ENCODE measurements around the gene PTMS.

PTMS gene

DNA sequence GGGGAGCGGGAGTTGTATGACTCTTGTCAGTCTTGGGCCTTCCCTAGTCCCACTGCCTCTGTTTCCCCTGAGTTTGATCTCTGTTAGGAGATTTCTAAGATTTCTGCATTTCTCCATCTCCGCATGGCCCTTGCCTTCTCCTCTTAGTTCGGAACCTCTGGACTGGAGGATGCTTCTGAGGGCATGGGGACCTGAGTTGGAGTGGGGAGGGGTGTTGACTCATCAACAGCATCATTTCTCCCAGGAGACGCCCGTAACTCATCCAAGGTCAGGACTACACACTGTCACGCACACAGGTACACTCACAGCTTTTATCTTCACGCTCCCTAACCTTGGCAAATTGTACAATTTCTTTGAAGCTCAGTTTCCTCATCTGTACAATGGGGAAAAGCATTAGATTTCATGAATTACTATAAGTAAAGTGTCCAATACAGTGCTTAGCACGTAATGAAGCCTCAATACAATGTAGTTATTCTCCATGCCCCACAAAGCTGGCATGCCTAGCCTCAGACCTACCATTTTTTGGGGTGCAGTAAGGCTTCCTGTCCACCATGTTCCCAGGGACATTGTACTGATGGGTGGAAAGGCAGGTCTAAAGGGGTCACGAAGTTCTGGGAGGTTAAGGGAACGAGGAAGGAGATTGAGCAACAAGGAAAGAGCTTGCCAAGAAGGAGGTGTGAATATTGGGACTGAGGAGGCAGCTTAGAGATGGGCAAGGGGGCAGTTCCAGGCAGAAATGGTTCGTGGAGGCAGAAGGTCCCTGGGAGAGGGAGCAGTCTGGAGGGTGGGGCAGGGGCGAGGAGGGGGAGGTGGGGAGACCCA, 5.6 kb downstream of the PTMS start:
- no peak for DNase-seq (ENCODE audit: low read depth)

DNA sequence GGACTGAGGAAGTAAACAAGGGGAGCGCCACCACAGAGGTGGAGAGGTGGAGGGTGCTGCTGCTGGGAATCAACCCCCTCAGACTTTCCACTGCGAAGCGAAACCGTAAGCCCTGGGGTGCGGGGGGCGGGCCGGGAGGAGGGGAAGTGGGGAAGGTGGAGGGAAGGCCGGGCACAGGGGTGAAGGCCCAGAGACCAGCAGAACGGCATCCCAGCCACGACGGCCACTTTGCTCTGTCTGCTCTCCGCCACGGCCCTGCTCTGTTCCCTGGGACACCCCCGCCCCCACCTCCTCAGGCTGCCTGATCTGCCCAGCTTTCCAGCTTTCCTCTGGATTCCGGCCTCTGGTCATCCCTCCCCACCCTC, 6.2 kb downstream of the PTMS start, which contains the start of gene LAG3:
LAG3 (plus strand) TSS at position 190 of the 365 bp plus-strand sequence. CDS start 333 bp downstream, outside the sequence.
- DNase-seq (ENCODE audit: low read depth): peak; percentile 37

DNA sequence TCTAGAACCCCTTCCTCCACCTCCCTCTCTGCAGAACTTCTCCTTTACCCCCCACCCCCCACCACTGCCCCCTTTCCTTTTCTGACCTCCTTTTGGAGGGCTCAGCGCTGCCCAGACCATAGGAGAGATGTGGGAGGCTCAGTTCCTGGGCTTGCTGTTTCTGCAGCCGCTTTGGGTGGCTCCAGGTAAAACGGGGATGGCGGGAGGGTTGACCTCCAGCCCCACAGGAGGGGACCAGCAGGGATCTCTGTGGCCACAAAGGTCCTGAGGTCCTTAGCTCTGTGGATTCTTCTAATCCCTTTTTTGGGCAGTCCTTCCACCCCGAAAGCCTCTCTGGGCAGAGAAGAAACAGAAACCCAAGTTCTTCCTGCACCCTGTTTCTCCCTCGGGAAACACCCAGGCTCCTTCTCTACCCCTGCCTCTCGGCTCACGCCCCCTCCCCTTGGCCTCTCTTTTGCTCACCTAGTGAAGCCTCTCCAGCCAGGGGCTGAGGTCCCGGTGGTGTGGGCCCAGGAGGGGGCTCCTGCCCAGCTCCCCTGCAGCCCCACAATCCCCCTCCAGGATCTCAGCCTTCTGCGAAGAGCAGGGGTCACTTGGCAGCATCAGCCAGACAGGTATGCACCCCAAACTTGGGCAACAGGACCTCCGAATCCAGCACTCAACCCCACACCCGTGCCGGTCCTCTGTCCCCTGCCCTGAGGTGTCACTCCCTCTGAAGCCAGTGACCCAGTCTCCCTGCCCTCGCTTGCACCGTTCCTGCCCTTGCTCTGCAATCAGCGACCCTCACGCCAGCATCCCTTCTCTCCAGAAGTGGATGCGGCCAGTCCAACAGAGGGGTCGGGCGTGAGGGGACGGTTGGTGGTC, 6.8 kb downstream of the PTMS start:
- no peak for DNase-seq (ENCODE audit: low read depth)

DNA sequence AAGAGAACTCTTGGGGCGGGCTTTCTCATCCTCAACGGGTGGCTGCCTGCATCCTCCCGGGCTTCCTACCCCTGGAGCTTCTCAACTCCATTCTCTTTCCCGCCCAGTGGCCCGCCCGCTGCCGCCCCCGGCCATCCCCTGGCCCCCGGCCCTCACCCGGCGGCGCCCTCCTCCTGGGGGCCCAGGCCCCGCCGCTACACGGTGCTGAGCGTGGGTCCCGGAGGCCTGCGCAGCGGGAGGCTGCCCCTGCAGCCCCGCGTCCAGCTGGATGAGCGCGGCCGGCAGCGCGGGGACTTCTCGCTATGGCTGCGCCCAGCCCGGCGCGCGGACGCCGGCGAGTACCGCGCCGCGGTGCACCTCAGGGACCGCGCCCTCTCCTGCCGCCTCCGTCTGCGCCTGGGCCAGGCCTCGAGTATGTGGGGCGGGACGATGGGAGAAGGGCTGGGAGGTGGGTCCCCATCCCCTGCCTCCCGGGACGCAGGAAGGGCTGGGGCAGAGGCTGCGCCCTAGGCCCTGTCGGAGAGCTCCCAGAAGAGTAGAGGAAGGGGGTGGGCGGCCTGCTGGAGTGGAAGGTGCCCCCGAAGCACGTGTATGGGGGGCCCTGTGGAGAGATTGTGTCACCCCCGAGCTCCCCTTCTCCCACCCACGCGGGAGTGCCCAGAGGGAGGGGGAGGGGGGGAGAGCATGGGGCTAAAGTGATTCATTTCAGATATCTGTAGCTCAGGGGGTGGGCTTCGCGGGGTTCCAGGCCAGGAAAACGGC, 7.6 kb downstream of the PTMS start:
- DNase-seq (ENCODE audit: low read depth): peak; percentile 49

DNA sequence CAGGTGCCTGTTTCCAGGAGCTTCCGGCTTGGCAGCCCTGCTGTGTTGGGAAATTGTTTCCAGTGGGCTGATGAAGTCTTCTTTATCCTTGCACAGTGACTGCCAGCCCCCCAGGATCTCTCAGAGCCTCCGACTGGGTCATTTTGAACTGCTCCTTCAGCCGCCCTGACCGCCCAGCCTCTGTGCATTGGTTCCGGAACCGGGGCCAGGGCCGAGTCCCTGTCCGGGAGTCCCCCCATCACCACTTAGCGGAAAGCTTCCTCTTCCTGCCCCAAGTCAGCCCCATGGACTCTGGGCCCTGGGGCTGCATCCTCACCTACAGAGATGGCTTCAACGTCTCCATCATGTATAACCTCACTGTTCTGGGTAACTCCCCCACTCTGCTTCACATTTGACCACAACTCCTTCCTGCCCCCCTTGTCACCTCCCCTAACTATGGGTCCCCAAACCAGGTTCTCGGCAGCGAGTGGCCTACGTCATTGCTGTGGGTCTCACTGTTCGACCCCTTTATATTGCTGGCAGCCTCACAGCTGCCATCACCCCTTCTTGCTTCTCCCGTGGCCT, 8.4 kb downstream of the PTMS start:
- DNase-seq (ENCODE audit: low read depth): no peak

DNA sequence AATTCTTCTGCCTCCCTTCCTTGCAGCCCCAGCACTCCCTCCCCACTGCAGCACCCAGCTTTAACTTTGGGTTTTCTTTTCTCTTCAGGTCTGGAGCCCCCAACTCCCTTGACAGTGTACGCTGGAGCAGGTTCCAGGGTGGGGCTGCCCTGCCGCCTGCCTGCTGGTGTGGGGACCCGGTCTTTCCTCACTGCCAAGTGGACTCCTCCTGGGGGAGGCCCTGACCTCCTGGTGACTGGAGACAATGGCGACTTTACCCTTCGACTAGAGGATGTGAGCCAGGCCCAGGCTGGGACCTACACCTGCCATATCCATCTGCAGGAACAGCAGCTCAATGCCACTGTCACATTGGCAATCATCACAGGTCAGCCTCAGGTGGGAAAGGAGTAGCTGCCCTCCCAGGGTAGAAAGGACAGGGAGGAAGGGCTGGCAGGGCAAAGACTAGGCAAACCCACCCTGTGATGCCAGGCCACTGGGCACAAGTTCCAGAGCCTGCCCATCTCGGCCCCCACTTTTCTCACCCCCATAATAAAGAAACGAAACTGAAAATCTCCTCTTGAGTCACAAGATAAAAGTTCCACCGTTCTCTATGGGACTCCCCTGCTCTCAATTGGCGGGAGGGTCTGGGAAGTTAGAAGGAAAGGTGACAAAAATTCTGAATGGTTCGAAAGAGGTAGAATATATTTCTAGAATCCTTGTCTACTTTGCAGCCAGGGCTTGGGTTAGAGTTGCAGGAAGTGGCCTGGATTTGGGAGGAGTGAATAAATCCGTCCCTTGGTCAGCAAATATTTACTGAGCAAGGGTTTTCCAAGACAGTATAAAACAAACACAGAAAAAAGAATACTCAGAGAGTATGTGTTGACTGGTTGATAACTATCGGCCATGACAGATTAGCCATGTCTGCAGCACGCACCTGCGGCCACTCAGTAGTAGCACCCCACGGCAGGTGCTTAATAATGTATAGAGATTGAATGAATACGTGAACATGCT, 9.3 kb downstream of the PTMS start:
- DNase-seq (ENCODE audit: low read depth): no peak

DNA sequence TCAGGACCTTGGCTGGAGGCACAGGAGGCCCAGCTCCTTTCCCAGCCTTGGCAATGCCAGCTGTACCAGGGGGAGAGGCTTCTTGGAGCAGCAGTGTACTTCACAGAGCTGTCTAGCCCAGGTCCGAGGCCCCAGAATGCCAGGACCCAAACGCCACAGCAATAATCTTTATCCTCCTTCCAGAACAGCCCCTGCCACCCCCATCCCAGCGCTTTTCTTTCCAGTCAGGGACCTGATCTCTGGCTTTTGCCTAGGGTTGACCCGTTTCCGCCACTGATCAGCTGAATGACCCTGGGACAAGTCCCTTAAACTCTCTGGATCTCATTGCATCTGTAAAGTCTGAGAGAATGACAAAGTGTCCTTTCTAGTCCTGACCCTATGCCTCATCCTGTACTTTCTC, 11.2 kb downstream of the PTMS start:
- DNase-seq (ENCODE audit: low read depth): no peak

DNA sequence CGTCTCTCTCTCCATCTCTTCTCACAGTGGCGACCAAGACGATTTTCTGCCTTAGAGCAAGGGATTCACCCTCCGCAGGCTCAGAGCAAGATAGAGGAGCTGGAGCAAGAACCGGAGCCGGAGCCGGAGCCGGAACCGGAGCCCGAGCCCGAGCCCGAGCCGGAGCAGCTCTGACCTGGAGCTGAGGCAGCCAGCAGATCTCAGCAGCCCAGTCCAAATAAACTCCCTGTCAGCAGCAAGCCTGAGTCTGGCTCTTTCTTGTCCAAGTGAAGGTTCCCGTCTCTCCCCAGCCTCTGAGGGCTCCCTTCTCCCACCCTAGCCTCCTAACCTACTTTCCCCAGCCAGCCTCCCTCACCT, 12.0 kb downstream of the PTMS start:
- DNase-seq (ENCODE audit: low read depth): no peak

DNA sequence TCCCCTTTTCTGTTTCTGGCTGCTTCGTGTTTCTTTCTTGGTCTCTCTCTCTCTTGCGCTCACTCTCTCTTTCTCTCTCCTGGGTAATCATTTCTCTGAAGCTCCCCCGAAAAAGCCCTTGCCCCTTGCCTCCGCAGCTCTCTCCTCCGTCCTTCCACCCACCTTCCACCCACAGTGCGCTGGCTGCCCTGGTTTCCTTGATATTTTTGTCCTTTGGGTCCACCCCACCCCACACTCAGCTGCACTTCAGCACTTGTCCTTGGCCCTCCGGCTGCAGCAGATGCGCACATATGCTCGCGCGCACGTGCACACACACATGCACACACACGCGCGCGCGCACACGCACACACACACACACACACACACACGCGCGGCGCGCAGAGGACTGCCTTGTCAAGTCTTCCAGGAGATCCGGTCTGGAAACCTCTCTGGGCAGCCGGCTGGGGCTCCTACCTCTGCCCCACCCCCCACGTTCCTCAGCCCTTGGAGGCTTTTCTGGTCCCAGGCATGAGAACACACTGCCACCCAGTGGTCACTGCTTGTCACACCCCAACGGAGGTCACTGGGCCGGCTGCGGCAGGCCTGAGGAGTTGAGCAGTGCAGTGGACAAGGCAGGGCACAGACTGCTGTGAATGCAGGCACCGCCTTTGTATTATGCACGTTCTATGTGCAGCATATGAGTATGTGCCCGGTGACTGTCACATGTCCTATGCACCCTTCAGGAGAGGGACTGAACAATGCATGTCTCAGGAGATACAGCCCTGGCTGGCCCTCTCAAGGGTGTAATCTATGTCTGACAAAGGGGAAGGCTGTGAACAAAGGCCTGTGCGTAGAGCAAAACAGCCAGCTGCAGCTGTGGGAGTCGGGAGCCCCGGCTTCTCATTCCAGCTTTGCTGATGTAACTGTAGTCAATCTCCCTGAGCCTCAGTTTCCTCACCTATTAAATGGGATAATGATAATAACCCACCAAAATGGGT, 12.7 kb downstream of the PTMS start:
- peak; percentile 79 for DNase-seq (ENCODE audit: low read depth)

DNA sequence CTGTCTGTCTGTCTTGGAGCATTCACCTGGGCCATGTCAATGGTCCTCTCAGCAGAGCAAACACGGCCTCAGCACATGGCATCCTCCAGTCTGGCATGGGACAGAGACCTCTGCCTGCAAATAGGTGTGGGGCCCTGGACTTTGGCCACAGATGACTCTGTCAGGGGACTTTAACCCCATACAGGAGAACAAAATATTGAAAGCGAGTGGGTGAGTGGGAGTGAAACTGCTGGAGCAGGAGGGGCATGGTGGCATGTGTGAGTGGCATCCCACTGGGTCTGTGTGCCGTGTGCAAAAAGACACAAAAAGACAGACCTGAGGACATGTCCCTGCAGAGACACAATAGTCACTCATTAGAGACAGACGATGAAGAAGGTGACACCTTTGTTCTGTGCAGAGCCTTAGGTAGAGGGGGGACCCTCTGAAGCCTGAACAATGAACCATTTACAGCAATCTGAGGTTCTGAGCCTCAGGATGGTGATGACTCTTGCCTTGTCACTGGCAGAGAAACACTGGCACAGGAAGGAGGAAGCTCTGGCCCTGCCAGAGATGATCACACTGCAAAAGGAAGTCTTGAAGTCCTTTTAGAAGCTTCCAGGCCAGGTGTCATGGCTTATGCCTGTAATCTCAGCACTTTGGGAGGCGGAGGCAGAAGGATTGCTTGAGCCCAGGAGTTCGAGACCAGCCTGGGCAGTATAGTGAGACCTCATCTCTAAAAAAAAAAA, 13.7 kb downstream of the PTMS start:
- DNase-seq (ENCODE audit: low read depth): no peak

DNA sequence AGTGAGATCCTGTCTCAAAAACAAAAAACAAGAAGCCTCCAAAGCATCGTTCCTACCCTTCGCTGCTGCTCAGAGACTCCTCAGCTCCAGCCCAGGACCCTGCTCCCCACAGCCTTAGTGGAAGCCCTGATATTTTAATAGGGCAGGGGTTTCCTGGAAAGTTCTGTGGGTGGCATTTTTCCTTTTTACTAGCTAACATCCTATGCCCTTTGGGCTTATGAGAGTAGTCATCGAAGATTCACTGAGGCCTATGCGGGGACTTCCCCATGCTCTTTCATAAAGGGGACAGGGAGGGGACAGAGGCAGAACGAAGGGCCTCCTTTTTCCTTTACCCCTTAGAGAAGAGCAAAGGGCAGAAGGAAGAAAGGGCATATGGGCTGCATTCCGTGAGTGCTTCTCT, 14.4 kb downstream of the PTMS start:
- no peak for DNase-seq (ENCODE audit: low read depth)

DNA sequence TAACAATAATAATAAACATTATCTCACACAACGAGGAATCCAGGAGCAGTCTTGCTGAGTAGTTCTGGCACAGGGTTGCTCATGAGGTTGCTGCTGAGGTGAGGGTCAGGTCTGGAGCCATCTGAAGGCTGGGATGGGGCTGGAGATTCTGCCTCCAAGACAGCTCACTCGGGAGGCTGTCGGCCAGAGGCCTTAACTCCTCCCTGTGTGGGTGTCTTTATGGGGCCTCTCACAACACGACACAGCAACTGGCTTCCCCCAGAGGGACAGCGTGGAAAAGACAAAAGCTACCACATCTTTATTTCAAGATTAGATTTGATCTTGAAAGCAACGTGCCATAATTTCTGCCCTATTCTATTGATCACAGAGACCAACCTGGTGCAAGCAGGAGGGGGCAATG, 16.0 kb downstream of the PTMS start:
- DNase-seq (ENCODE audit: low read depth): no peak

DNA sequence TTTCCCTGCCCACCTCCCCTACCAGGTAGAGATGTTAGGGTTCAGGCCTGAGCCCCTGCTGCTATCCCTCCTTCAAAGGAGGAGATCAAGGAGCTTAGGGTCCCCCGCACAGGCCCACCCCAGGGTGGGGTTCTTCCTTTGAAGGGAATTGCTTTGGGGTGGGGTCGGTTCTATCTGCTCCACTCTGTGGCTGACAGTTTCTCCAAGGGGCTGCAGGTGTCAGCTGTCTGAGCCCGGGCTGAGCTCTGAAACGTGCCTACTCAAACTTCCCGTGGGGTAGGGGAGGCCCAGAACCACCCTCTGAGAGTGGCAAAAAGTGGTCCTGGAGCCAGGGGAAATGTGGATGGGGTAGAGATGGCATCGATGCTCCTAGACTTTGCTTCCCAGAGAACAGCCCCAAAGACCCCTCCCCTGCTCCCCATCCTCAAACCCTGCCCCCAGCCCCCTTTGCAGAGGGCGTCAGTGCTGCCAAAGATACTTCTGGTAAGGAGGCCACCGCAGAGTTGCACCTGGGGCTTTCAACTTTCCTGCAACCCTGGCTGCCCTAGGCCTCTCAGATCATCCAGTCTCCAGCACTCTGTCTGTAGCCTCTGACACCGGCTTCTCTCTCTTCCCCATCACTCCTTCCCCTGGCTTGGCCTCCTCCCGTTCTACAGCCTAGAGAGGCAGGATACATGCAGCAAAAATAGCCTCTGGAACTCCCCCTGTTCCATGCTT, 16.8 kb downstream of the PTMS start:
- no peak for DNase-seq (ENCODE audit: low read depth)

DNA sequence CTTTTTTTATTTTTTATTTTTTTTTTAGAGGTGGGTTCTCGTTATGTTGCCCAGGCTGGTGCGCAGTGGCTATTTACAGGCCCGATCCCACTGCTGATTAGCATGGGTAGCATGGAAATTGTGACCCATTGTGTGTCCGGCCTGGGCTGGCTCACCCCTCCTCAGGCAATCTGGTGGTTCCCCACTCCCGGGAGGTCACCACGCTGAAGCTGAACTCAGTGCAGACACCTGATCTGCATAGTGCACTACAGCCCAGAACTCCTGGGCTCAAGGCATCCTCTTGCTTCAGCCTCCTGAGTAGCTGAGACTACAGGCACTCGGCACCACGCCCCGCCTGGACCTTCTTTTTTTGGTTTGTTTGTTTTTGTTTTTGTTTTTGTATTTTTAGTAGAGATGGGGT, 17.7 kb downstream of the PTMS start:
- no peak for DNase-seq (ENCODE audit: low read depth)

DNA sequence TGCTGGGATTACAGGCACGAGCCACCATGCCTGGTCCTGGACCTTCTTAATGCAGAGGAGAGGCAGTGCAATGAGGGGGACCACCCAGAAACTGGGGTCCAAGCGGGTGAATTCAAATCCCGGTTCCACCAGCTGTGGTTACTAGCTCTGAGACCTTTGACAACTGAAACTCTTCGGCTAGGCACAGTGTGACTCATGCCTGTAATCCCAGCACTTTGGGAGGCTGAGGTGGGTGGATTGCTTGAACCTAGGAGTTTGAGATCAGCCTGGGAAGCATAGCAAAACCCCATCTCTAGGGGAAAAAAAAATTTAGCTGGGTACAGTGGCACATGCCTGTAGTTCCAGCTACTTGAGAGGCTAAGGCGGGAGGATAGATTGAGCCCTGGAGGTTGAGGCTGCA, 18.1 kb downstream of the PTMS start:
- no peak for DNase-seq (ENCODE audit: low read depth)

DNA sequence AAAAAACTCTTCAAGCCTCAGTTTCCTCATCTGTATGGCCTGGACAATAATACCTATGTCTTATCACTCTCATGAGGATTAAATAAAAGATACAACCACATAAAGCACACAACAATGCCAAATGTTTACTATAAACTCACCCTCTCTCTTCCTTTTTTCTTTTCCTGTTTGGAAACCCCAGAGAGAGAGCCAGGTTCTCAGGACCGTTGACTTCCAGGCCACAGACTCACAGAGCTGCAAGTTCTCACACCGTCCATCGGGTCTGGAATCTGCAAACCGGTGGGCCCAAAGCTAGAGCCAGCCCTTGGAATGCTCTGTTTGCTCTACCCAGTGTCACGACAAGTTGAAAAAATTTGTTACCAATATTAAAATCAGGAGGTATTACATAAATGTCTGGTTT, 18.6 kb downstream of the PTMS start:
- DNase-seq (ENCODE audit: low read depth): no peak

DNA sequence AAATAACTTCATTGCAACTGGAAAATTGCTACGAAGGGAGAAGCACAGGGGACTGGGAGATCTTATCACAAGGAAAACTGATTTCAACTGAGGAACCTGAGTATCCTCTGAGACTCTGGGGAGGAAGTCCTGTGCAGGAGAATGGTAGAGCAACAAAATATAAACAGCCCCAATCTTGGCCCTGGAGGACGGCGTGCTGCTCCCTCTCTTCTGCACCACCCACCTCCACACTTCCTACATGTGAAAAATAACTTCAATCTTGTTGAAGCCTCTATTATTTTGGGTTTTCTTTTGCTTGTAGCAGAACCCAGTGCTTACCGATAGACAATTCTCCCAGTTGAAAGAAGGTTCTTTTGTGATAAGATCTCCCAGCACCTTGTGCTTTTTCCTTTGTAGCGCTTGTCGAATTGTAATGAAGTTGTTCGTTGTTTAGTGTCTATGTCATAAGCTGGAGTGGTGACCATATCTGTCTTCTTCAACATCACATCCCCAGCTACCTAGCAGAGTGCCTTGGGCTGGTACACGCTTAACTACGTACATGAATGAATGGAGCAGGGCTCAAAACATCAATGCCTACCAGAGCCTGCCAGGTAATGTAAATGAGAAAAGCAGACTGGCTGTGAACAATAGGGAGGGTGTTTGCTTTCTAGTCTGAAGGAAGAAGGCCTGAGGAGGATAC, 20.4 kb downstream of the PTMS start:
- no peak for DNase-seq (ENCODE audit: low read depth)

DNA sequence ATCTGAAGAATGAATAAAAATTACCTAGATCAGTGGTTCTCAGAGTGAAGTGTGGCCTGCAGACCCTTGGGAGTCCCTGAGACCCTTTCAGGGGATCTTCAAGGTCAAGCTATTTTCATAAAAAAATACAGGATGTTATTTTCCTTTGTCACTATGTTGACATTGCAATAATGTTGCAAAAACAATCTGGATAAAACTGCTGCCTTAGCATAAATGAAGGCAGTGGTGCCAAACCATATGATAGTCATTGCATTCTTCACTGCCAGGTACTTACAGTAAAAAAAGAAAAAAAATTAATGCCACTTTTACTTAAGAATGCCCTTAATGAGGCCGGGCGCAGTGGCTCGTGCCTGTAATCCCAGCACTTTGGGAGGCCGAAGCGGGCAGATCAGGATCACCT, 21.1 kb downstream of the PTMS start:
- DNase-seq (ENCODE audit: low read depth): no peak

Data from stimulated activated CD8-positive, alpha-beta memory T cell treated with anti-CD3 and anti-CD28 coated beads, Interleukin-7, amount 100 ng/mL, for 24 hours (primary cell).